ENCODE measurements around the gene HOXD13. TPM values are rescaled to one million over a fixed set of nuclear protein-coding genes. Genes with fewer than 3 reads are reported as not detected.

HOXD13 gene
- polyA plus RNA-seq, 1 experiment, result not detected

- H3K9me3 ChIP-seq (ENCODE audit: control insufficient read depth, insufficient read depth, low read length), result peaks cover 9% of the 10 kb centered on the region
- CTCF ChIA-PET, result interaction anchor here (1.4 to 3.1 kb wide), 2 partner anchors 312 to 497 kb away, joined by 4 to 21 read pairs; no protein-coding TSS in a partner anchor
- POLR2A ChIA-PET, result no interaction called here
- H3K27ac ChIP-seq (ENCODE audit: low read depth, low read length), result no peak overlapping the region
- DNase-seq (ENCODE audit: low read depth, low spot score), result no peak
- no peak for TF ChIP-seq CTCF (IDR thresholded peaks at IDR 0.05; ENCODE audit: low read depth, low read length)
- H3K4me3 ChIP-seq (ENCODE audit: low read depth, low read length), result no peak overlapping the region
- H3K27me3 ChIP-seq (ENCODE audit: control insufficient read depth, insufficient read depth, low read length), result peaks cover 79% of the 10 kb centered on the region
These were observed 49.8 kb downstream of the HOXD13 start for GRCh38 chr2:176142281-176142680.

Other genes with a start within 250 kb of the HOXD13 start
- gene LNPK, start 90.5 kb upstream of the HOXD13 start, polyA plus RNA-seq (2011; rRNA removed), result 21.6 and 29.8 TPM in 2 replicates
- not detected in 2 replicates for gene EVX2, start 8.8 kb upstream of the HOXD13 start, polyA plus RNA-seq (2011; rRNA removed)
- gene HOXD12, start 7.1 kb downstream of the HOXD13 start, polyA plus RNA-seq (2011; rRNA removed), result not detected in 2 replicates
- gene HOXD11, start 14.6 kb downstream of the HOXD13 start, polyA plus RNA-seq (2011; rRNA removed), result not detected in 2 replicates
- gene HOXD10, start 24.1 kb downstream of the HOXD13 start, polyA plus RNA-seq (2011; rRNA removed), result not detected in 2 replicates
- gene HOXD9, start 30.0 kb downstream of the HOXD13 start, polyA plus RNA-seq (2011; rRNA removed), result not detected in 2 replicates
- gene HOXD8, start 37.0 kb downstream of the HOXD13 start, polyA plus RNA-seq (2011; rRNA removed), result not detected in 2 replicates
- gene HOXD4, start 58.8 kb downstream of the HOXD13 start, polyA plus RNA-seq (2011; rRNA removed), result not detected in 2 replicates
- gene HOXD3, start 64.6 kb downstream of the HOXD13 start, polyA plus RNA-seq (2011; rRNA removed), result not detected in 2 replicates
- not detected in 2 replicates for gene HOXD1, start 95.9 kb downstream of the HOXD13 start, polyA plus RNA-seq (2011; rRNA removed)
- 35.2 and 47.4 TPM in 2 replicates for gene MTX2, start 176.7 kb downstream of the HOXD13 start, polyA plus RNA-seq (2011; rRNA removed)

All from AG04450 (cell line).